ENCODE results near the gene C1S. TPM values are rescaled to one million over a fixed set of nuclear protein-coding genes. Genes with fewer than 3 reads are reported as not detected.

C1S gene
- total RNA-seq, 4 donors from 2014 or later, result 55.9 to 187 (median 108) TPM

- H3K27ac ChIP-seq, result no peak overlapping the region
- peaks cover 0 to 5% (median 1%) of the 10 kb centered on the region in 4 donors for H3K4me1 ChIP-seq
- H3K9me3 ChIP-seq, result no peaks in the 10 kb centered on the region
- peaks cover 0 to 11% (median 0%) of the 10 kb centered on the region in 3 donors for H3K36me3 ChIP-seq
- no peaks in the 10 kb centered on the region for H3K27me3 ChIP-seq
- no peak overlapping the region for H3K4me3 ChIP-seq
- TF ChIP-seq POLR2A (IDR thresholded peaks at IDR 0.05), result no peak
- TF ChIP-seq, protein P1, sequence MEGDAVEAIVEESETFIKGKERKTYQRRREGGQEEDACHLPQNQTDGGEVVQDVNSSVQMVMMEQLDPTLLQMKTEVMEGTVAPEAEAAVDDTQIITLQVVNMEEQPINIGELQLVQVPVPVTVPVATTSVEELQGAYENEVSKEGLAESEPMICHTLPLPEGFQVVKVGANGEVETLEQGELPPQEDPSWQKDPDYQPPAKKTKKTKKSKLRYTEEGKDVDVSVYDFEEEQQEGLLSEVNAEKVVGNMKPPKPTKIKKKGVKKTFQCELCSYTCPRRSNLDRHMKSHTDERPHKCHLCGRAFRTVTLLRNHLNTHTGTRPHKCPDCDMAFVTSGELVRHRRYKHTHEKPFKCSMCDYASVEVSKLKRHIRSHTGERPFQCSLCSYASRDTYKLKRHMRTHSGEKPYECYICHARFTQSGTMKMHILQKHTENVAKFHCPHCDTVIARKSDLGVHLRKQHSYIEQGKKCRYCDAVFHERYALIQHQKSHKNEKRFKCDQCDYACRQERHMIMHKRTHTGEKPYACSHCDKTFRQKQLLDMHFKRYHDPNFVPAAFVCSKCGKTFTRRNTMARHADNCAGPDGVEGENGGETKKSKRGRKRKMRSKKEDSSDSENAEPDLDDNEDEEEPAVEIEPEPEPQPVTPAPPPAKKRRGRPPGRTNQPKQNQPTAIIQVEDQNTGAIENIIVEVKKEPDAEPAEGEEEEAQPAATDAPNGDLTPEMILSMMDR (IDR thresholded peaks at IDR 0.05), result no peak
- no peak for DNase-seq
Observed at GRCh38 chr12:7096006-7096932, 35.8 kb downstream of the C1S start.

GRCh38 chr12:7096979-7097378 is 36.5 kb downstream of the C1S start:
- peaks cover 0 to 18% (median 0%) of the 10 kb centered on the region in 3 donors for H3K36me3 ChIP-seq
- TF ChIP-seq, protein P1 (IDR thresholded peaks at IDR 0.05), result no peak
- TF ChIP-seq POLR2A (IDR thresholded peaks at IDR 0.05), result no peak
- DNase-seq, result no peak
- H3K4me3 ChIP-seq, result no peak overlapping the region
- H3K27ac ChIP-seq, result no peak overlapping the region
- peaks cover 0 to 5% (median 1%) of the 10 kb centered on the region in 4 donors for H3K4me1 ChIP-seq
- H3K9me3 ChIP-seq, result no peaks in the 10 kb centered on the region
- H3K27me3 ChIP-seq, result no peaks in the 10 kb centered on the region

DNA sequence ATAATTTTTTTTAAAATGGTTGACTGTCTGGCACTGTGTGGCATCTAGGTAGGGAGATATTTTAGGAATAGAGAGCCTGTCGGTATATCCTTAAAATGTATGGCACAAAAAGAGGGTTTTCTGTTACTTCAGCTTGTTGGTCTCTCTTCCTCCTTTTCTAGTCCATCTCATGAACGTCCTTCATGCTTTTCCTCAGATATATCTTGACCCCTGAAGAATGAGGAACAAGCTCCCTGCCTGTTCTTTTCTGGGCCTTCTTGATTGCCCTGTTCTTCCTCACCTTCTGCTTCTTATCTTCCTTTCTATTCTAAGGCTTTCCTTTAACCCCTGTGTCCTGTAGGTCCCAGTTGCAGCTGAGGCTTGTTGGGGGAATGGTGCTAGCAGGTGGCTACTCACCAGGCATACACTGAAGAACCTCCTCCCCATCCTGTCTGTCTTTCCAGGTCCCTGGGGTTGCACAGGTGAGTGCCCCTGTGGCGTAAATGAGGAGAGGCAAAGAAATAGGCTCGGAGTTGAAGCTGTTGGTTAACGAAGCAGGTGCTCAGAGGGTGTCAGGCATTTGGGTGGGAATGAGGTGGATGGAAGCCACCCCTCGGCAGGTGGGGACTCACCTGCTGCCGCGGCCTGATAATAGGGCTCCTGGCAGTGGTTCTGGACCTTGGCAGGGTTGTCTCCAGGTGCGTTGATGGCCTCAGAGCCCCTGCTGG is 38.9 kb downstream of the C1S start:
- no peak overlapping the region for H3K27ac ChIP-seq
- no peak for TF ChIP-seq POLR2A (IDR thresholded peaks at IDR 0.05)
- TF ChIP-seq, protein P1 (IDR thresholded peaks at IDR 0.05), result no peak
- no peaks in the 10 kb centered on the region for H3K4me1 ChIP-seq
- H3K36me3 ChIP-seq, result peaks cover 0 to 24% (median 0%) of the 10 kb centered on the region in 3 donors
- no peaks in the 10 kb centered on the region for H3K27me3 ChIP-seq
- no peaks in the 10 kb centered on the region for H3K9me3 ChIP-seq
- no peak overlapping the region for H3K4me3 ChIP-seq
- DNase-seq, result peak in 1 of 3 donors; percentile 35

- Histone ChIP-seq H3K27me3 (no peaks in the 10 kb centered on the region), H3K4me3 (no peak overlapping the region), H3K9me3 (no peaks in the 10 kb centered on the region), H3K36me3 (peaks cover 0 to 25% (median 0%) of the 10 kb centered on the region in 3 donors), H3K27ac (no peak overlapping the region), H3K4me1 (no peaks in the 10 kb centered on the region)
- peak in 1 of 3 donors; percentile 4 for DNase-seq
- no peak for TF ChIP-seq POLR2A (IDR thresholded peaks at IDR 0.05)
- TF ChIP-seq, protein P1 (IDR thresholded peaks at IDR 0.05), result no peak
Observed at GRCh38 chr12:7100239-7100638, 39.7 kb downstream of the C1S start.

DNA sequence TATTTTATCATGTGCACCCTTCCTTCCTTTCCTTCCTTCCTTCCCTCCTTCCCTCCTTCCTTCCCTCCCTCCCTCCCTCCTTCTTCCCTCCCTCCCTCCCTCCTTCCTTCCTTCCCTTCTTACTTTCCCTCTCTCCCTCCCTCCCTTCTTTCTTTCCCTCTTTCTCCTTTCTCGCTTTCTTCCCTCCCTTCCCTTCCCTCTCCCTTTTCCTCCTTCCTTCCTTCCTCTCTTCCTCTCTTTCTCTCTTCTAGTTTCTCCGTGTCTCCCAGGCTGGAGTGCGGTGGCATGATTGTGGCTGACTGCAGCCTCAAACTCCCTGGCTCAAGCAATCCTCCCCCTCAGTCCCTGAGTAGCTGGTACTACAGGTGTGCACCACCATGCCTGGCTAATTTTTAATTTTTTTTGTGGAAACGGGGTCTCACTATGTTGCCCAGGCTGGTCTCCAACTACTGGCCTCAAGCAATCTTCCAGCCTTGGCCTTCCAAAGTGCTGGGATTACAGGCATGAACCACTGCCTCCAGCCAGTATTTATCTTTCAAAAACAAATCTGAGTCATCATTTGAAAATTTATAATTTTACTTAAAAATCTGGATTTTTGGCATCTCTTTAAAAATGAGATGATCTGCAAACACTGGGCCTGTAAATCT is 40.7 kb downstream of the C1S start:
- no peak overlapping the region for H3K4me3 ChIP-seq
- no peaks in the 10 kb centered on the region for H3K27me3 ChIP-seq
- H3K9me3 ChIP-seq, result no peaks in the 10 kb centered on the region
- TF ChIP-seq, protein P1 (IDR thresholded peaks at IDR 0.05), result no peak
- no peak for TF ChIP-seq POLR2A (IDR thresholded peaks at IDR 0.05)
- H3K36me3 ChIP-seq, result peaks cover 0 to 25% (median 0%) of the 10 kb centered on the region in 3 donors
- no peak overlapping the region for H3K27ac ChIP-seq
- no peak for DNase-seq
- H3K4me1 ChIP-seq, result no peaks in the 10 kb centered on the region
